Measurements from ENCODE around the gene ABTB2.

- TF ChIP-seq CTCF (conservative IDR thresholded peaks at IDR 0.05; ENCODE audit: low read depth, low read length) = no peak
- no peak for TF ChIP-seq EZH2 (IDR thresholded peaks at IDR 0.05; ENCODE audit: borderline replicate concordance, low read depth, low read length, poor library complexity, severe bottlenecking)
These were observed 251.8 kb downstream of the ABTB2 start for GRCh38 chr11:34105957-34106504.

All from A673 (cell line).